Inflammatory macrophage (primary cell): ENCODE measurements around the gene HPGD.

Experiments
- DNase-seq, 2 donors: peaks; one replicate each; pipeline ENCODE4 v3.0.0-alpha.2; 2020 to 2022
- total RNA-seq, 18 experiments: gene quantifications; one replicate each; lab custom pipeline; 2026; ENCODE audit warnings: mixed read lengths in 6 of 18, inconsistent platforms in 2 of 18; lab: John Stamatoyannopoulos, UW

Gene HPGD
- 17.3 to 209 (median 39.6) reads per million in 18 experiments for total RNA-seq

- peak; percentile 69 to 76 for DNase-seq
Measured at GRCh38 chr4:174522183-174523024, at the start of gene HPGD. HPGD (minus strand) TSS chr4:174522488; CDS start chr4:174522451, 37 bp downstream.

GRCh38 chr4:174564529-174564928 lies 42.2 kb upstream of the HPGD start:
- no peak for DNase-seq

GRCh38 chr4:174563399-174563798 lies 41.1 kb upstream of the HPGD start:
- DNase-seq = no peak

- no peak for DNase-seq
Measured at GRCh38 chr4:174561560-174561959, 39.3 kb upstream of the HPGD start.

- DNase-seq = no peak
Measured at GRCh38 chr4:174559894-174560293, 37.6 kb upstream of the HPGD start.

GRCh38 chr4:174555789-174556630 lies 33.7 kb upstream of the HPGD start:
- DNase-seq = no peak

- DNase-seq = no peak
Measured at GRCh38 chr4:174554231-174554728, 32.0 kb upstream of the HPGD start.

GRCh38 chr4:174553828-174554227 lies 31.5 kb upstream of the HPGD start:
- no peak for DNase-seq

- DNase-seq = no peak
Measured at GRCh38 chr4:174553031-174553430, 30.7 kb upstream of the HPGD start.

- no peak for DNase-seq
Measured at GRCh38 chr4:174550541-174550940, 28.3 kb upstream of the HPGD start.

- DNase-seq = no peak
Measured at GRCh38 chr4:174549721-174550120, 27.4 kb upstream of the HPGD start.

GRCh38 chr4:174545268-174545667 lies 23.0 kb upstream of the HPGD start:
- DNase-seq = no peak

- no peak for DNase-seq
Measured at GRCh38 chr4:174544496-174544895, 22.2 kb upstream of the HPGD start.

- DNase-seq = no peak
Measured at GRCh38 chr4:174540175-174540574, 17.9 kb upstream of the HPGD start.

GRCh38 chr4:174539571-174539970 lies 17.3 kb upstream of the HPGD start:
- DNase-seq = no peak

- DNase-seq = no peak
Measured at GRCh38 chr4:174538876-174539250, 16.6 kb upstream of the HPGD start.

- DNase-seq = peak; percentile 27 to 45
Measured at GRCh38 chr4:174538123-174538875, 16.0 kb upstream of the HPGD start.

GRCh38 chr4:174537634-174538033 lies 15.3 kb upstream of the HPGD start:
- DNase-seq = no peak

- no peak for DNase-seq
Measured at GRCh38 chr4:174534461-174534860, 12.2 kb upstream of the HPGD start.

GRCh38 chr4:174532445-174532844 lies 10.2 kb upstream of the HPGD start:
- DNase-seq = no peak

- no peak for DNase-seq
Measured at GRCh38 chr4:174531486-174531885, 9.2 kb upstream of the HPGD start.

GRCh38 chr4:174528226-174528625 lies 5.9 kb upstream of the HPGD start:
- DNase-seq = peak; percentile 26 to 50

- DNase-seq = no peak
Measured at GRCh38 chr4:174526731-174527130, 4.4 kb upstream of the HPGD start.
